ENCODE measurements around the gene CECR2.

CECR2 gene

GRCh38 chr22:17368554-17369438 is 464 bp upstream of the CECR2 start:
- no peak overlapping the region for H3K27ac ChIP-seq (replicated peaks)
- TF ChIP-seq, protein P1, sequence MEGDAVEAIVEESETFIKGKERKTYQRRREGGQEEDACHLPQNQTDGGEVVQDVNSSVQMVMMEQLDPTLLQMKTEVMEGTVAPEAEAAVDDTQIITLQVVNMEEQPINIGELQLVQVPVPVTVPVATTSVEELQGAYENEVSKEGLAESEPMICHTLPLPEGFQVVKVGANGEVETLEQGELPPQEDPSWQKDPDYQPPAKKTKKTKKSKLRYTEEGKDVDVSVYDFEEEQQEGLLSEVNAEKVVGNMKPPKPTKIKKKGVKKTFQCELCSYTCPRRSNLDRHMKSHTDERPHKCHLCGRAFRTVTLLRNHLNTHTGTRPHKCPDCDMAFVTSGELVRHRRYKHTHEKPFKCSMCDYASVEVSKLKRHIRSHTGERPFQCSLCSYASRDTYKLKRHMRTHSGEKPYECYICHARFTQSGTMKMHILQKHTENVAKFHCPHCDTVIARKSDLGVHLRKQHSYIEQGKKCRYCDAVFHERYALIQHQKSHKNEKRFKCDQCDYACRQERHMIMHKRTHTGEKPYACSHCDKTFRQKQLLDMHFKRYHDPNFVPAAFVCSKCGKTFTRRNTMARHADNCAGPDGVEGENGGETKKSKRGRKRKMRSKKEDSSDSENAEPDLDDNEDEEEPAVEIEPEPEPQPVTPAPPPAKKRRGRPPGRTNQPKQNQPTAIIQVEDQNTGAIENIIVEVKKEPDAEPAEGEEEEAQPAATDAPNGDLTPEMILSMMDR (IDR thresholded peaks at IDR 0.05; ENCODE audit: insufficient read depth, low read length) = no peak
- TF ChIP-seq SPI1 (IDR thresholded peaks at IDR 0.05; ENCODE audit: borderline replicate concordance, low read depth) = no peak
- no peak for TF ChIP-seq POLR2AphosphoS5 (IDR thresholded peaks at IDR 0.05; ENCODE audit: low read depth)
- TF ChIP-seq GABPA (IDR thresholded peaks at IDR 0.05; ENCODE audit: low read depth) = no peak
- TF ChIP-seq REST (IDR thresholded peaks at IDR 0.05; ENCODE audit: insufficient replicate concordance, low read depth) = no peak
- peak overlapping the region; percentile 23 for H3K4me3 ChIP-seq (replicated peaks; ENCODE audit: insufficient read depth, low read length)
- peaks cover 48% of the 10 kb centered on the region for H3K27me3 ChIP-seq (ENCODE audit: insufficient read depth, poor library complexity, severe bottlenecking)
- no peak for DNase-seq (ENCODE audit: low read depth in 1 of 2, low spot score in 1 of 2)

DNA sequence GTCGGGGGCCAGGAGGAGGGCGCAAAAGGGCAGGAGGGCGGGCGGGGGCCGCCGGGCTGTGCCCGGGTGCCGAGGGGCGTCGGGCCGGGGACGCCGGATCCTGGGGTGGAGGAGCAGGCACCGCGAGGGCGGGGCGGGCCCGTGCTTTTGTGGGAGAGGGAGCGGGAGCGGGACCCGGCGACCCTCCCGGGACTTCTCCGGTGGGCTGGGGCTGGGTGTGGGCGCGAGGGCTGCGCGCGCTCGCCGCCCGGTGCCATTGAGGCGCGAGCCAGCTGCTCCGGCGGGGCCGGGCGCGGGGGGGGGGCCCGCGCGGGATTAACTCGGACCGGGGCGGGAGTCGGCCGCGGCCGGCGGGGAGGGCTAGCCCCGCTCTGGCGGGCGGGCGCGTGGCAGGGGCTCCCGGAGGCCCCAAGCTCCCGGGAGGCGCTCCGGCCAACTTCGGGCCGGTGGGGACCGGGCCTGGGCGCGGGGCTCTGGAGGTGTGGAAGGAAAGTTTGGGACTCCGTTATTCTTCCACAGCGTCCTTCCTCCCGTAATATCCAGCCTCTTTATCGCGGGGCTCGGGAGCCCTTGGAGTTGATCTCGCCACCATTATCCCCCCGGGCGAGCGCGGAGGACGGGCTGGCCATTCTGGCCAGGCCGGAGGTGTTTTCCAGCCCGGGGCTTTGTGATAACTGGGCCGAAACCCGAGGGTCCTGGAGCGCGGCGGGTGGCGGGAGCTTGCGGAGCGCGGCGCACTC is 936 bp downstream of the CECR2 start:
- DNase-seq (ENCODE audit: low read depth in 1 of 2, low spot score in 1 of 2) = no peak
- Histone ChIP-seq H3K27ac (replicated peaks) (no peak overlapping the region), H3K27me3 (ENCODE audit: insufficient read depth, poor library complexity, severe bottlenecking) (peaks cover 53% of the 10 kb centered on the region), H3K4me3 (replicated peaks; ENCODE audit: insufficient read depth, low read length) (peak overlapping the region; percentile 31)
- no peak for TF ChIP-seq POLR2AphosphoS5 (IDR thresholded peaks at IDR 0.05; ENCODE audit: low read depth)
- no peak for TF ChIP-seq GABPA (IDR thresholded peaks at IDR 0.05; ENCODE audit: low read depth)
- no peak for TF ChIP-seq SPI1 (IDR thresholded peaks at IDR 0.05; ENCODE audit: borderline replicate concordance, low read depth)
- TF ChIP-seq, protein P1 (IDR thresholded peaks at IDR 0.05; ENCODE audit: insufficient read depth, low read length) = no peak
- TF ChIP-seq REST (IDR thresholded peaks at IDR 0.05; ENCODE audit: insufficient replicate concordance, low read depth) = no peak

DNA sequence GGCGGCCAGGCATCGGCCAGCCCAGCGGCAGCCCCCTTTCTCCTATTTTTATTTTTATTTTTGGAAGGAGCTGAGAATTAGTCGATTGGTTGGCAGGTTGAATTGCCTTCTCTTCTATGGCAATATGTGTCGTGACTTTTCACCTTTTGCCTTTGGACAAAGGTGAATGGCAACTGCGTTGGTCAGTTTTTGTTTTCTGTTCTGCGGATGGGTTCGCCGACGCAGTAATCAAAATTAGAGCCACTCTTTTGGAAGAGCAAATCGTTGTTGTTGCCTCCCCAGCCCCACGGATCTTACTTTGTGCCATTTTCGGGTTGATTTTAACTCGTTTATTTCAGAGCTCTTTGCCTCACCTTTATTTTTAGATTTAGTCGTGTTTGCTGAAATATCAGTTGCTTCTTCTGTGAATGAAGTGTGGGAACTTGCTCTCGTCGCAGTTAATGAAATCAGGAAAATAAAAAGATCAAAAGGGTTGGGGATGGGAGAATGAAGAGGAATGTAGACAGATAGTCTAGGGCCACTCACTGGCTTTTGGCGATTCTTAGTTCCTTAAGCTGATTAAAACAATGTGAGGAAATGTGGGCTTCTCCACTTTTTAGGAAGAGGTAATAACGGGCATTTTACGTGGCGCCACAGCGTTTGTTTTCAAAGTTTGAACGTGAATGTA is 1.6 kb downstream of the CECR2 start:
- Histone ChIP-seq H3K27me3 (ENCODE audit: insufficient read depth, poor library complexity, severe bottlenecking) (peaks cover 53% of the 10 kb centered on the region), H3K4me3 (replicated peaks; ENCODE audit: insufficient read depth, low read length) (no peak overlapping the region), H3K27ac (replicated peaks) (no peak overlapping the region)
- TF ChIP-seq GABPA (IDR thresholded peaks at IDR 0.05; ENCODE audit: low read depth) (no peak), POLR2AphosphoS5 (IDR thresholded peaks at IDR 0.05; ENCODE audit: low read depth) (no peak), SPI1 (IDR thresholded peaks at IDR 0.05; ENCODE audit: borderline replicate concordance, low read depth) (no peak), REST (IDR thresholded peaks at IDR 0.05; ENCODE audit: insufficient replicate concordance, low read depth) (no peak)
- TF ChIP-seq, protein P1 (IDR thresholded peaks at IDR 0.05; ENCODE audit: insufficient read depth, low read length) = no peak
- no peak for DNase-seq (ENCODE audit: low read depth in 1 of 2, low spot score in 1 of 2)
